GM12878 (cell line): Measurements from ENCODE around the gene USP54. TPM values are rescaled to one million over a fixed set of nuclear protein-coding genes. Genes with fewer than 3 reads are reported as not detected.

Source experiments
- ATAC-seq: fragments of 200-7000 bp; cut with Tn5 transposase; 3 replicates; pipeline ENCODE4 v1.9.1; 2020; ENCODE audit warnings: mild to moderate bottlenecking, moderate library complexity
- BruUV-seq: library from RNA; stranded (reverse); fragments of 400-500 nt; replicated peaks from 2 replicates; lab custom pipeline; 2021; lab: Mats Ljungman, UMichigan
- CTCF ChIA-PET: fragments of 300-600 bp; sonication (Branson Sonifier 250); formaldehyde crosslinking; extraction: SDS; loops from one replicate; lab custom pipeline; 2021; ENCODE audit warnings: inconsistent platforms; lab: Yijun Ruan, JAX
- POLR2A ChIA-PET: fragments of 350-600 bp; formaldehyde crosslinking; extraction: SDS; loops from one replicate; lab custom pipeline; 2021; ENCODE audit warnings: inconsistent platforms; lab: Charles Lee
- RAD21 ChIA-PET: fragments of 300-600 bp; sonication (Branson Sonifier 250); formaldehyde crosslinking; loops from one replicate; lab custom pipeline; 2023; ENCODE audit warnings: antibody characterized with exemption; ENCODE audit not compliant: unreplicated experiment; lab: Charles Lee
- SMC1A ChIA-PET: fragments of 300-600 bp; sonication (Branson Sonifier 250); formaldehyde crosslinking; loops from one replicate; lab custom pipeline; 2023; ENCODE audit not compliant: unreplicated experiment, uncharacterized antibody; lab: Charles Lee
- DNase-seq: peaks from one replicate; pipeline ENCODE4 v3.0.0-alpha.2; 2011; ENCODE audit warnings: low read depth, low spot score
- FAIRE-seq: peaks from 3 replicates; lab custom pipeline; 2011; peaks lifted over from hg19 to GRCh38; lab: Jason Lieb, UNC
- H2AFZ ChIP-seq: 2 replicates; pipeline ENCODE4 v1.6.0; 2011; ENCODE audit warnings: low read depth, low read length, control low read depth; ENCODE audit not compliant: control insufficient read depth
- H3K27ac ChIP-seq: 2 replicates; pipeline ENCODE4 v1.5.1; 2011; ENCODE audit warnings: control low read depth; ENCODE audit not compliant: control insufficient read depth, insufficient read depth
- H3K27me3 ChIP-seq, 2 experiments: replicated peaks in 1 of 2; 2 replicates each; pipeline versions ENCODE4 v1.6.0 to v1.6.1; 2011; ENCODE audit warnings: low read length in 1 of 2; ENCODE audit not compliant: control insufficient read depth in 2 of 2, insufficient read depth in 2 of 2
- H3K36me3 ChIP-seq, 2 experiments: 2 replicates each; pipeline ENCODE4 v1.5.1; 2011; ENCODE audit warnings: low read length in 1 of 2; ENCODE audit not compliant: control insufficient read depth in 2 of 2, insufficient read depth in 2 of 2
- H3K4me1 ChIP-seq: 2 replicates; pipeline ENCODE4 v1.6.1; 2011; ENCODE audit warnings: mild to moderate bottlenecking, low read length, moderate library complexity, mixed read lengths; ENCODE audit not compliant: control insufficient read depth, insufficient read depth
- H3K4me2 ChIP-seq: 2 replicates; pipeline ENCODE4 v1.6.0; 2011; ENCODE audit warnings: control low read depth; ENCODE audit not compliant: control insufficient read depth, insufficient read depth
- H3K4me3 ChIP-seq: fragments of 200-600 bp; sonication (generic); 2 replicates; pipeline ENCODE4 v1.5.1; 2016
- H3K79me2 ChIP-seq: 2 replicates; pipeline ENCODE4 v1.6.0; 2011; ENCODE audit warnings: low read length; ENCODE audit not compliant: control insufficient read depth, insufficient read depth
- H3K9ac ChIP-seq: 2 replicates; pipeline ENCODE4 v1.8.0; 2011; ENCODE audit warnings: low read length, control low read depth, mixed read lengths; ENCODE audit not compliant: control insufficient read depth, insufficient read depth
- H3K9me3 ChIP-seq: replicated peaks from 3 replicates; pipeline ENCODE4 v1.5.1; 2011; ENCODE audit warnings: mild to moderate bottlenecking, low read length; ENCODE audit not compliant: control insufficient read depth, insufficient read depth
- H4K20me1 ChIP-seq: 2 replicates; pipeline ENCODE4 v1.6.0; 2011; ENCODE audit not compliant: control insufficient read depth, insufficient read depth
- BHLHE40 ChIP-seq, 2 experiments: fragments of 450-650 bp in 1 of 2; IDR thresholded peaks; 2 replicates each; pipeline ENCODE4 v1.6.1; 2011 to 2017; ENCODE audit warnings: low read depth in 2 of 2, borderline replicate concordance in 1 of 2, improper control_type of control experiment in 1 of 2, low read length in 1 of 2, mild to moderate bottlenecking in 1 of 2
- EP300 ChIP-seq, 2 experiments: fragments of 150-350 bp in 1 of 2; IDR thresholded peaks; 2 replicates each; pipeline ENCODE4 v1.6.1; 2011 to 2012; ENCODE audit warnings: low read depth in 2 of 2, low read length in 2 of 2, borderline replicate concordance in 1 of 2, improper control_type of control experiment in 1 of 2, inconsistent platforms in 1 of 2; ENCODE audit not compliant: control insufficient read depth in 1 of 2
- ETV6 ChIP-seq, 2 experiments: fragments of 450-650 bp in 1 of 2; IDR thresholded peaks in 1 of 2; conservative IDR thresholded peaks in 1 of 2; 2 replicates each; pipeline ENCODE4 v1.6.1; 2014; ENCODE audit warnings: antibody characterized with exemption in 1 of 2, borderline replicate concordance in 1 of 2, low read depth in 1 of 2, mild to moderate bottlenecking in 1 of 2, moderate library complexity in 1 of 2
- EZH2 ChIP-seq: IDR thresholded peaks from 2 replicates; pipeline ENCODE4 v1.6.1; 2012; ENCODE audit warnings: low read depth, mild to moderate bottlenecking, control low read depth, inconsistent platforms, low read length, borderline replicate concordance; ENCODE audit not compliant: control insufficient read depth
- HDGF ChIP-seq: fragments of 450-650 bp; IDR thresholded peaks from 2 replicates; pipeline ENCODE4 v1.6.1; 2016; ENCODE audit warnings: antibody characterized with exemption
- MEF2A ChIP-seq: IDR thresholded peaks from 2 replicates; pipeline ENCODE4 v1.6.1; 2011; ENCODE audit warnings: low read depth, mild to moderate bottlenecking, low read length, moderate library complexity; ENCODE audit not compliant: insufficient read depth
- RFX5 ChIP-seq: IDR thresholded peaks from 2 replicates; pipeline ENCODE4 v1.6.1; 2011; ENCODE audit warnings: low read depth, low read length, improper control_type of control experiment
- YBX1 ChIP-seq: fragments of 450-650 bp; IDR thresholded peaks from 2 replicates; pipeline ENCODE4 v1.6.1; 2016; ENCODE audit warnings: antibody characterized with exemption
- in situ Hi-C: fragments of 300-500 bp; cut with MboI; formaldehyde crosslinking; loops from 9 replicates; pipeline ENCODE4 v1.14.3; 2018; ENCODE audit warnings: mixed read lengths
- intact Hi-C: fragments of 100-400 bp; cut with micrococcal nuclease; formaldehyde crosslinking; loops from one replicate; pipeline ENCODE4 v1.14.2; 2022; ENCODE audit not compliant: unreplicated experiment
- polyA plus RNA-seq, 11 experiments: library from polyadenylated mRNA; depleted of rRNA in 4 of 11; unstranded in 6 of 11; stranded (reverse) in 5 of 11; fragments of >200 nt; fragmentation: Nextera tagmentation in 4 of 11; fragmentation: Illumina TruSeq in 1 of 11; extraction: Ambion mirVana in 4 of 11; extraction: Trizol in 1 of 11; gene quantifications; 1 replicate in 1 of 11; 2 replicates in 10 of 11; pipeline versions ENCODE4 v1.2.1 to v1.2.3, GENCODE V29; 2011 to 2016; ENCODE audit warnings: inconsistent platforms in 2 of 11, missing spikeins in 2 of 11, low read depth in 1 of 11
- total RNA-seq, 4 experiments: library from RNA; depleted of rRNA in 3 of 4; stranded (reverse); fragments of >200 nt in 3 of 4; fragmentation: Illumina TruSeq in 1 of 4; extraction: Trizol in 1 of 4; gene quantifications; 2 replicates each; pipeline versions ENCODE4 v1.2.1 to v1.2.3, GENCODE V29; 2013 to 2021
- TF ChIP-seq, protein P1 (sequence below): fragments of 450-650 bp; IDR thresholded peaks from 2 replicates; pipeline ENCODE4 v1.6.1; 2016; ENCODE audit warnings: mild to moderate bottlenecking, moderate library complexity, borderline replicate concordance
- TF ChIP-seq, protein P2 (sequence below): fragments of 450-650 bp; IDR thresholded peaks from 2 replicates; pipeline ENCODE4 v1.6.1; 2016; ENCODE audit warnings: mild to moderate bottlenecking
- TF ChIP-seq, protein P3 (sequence below): fragments of 150-350 bp; IDR thresholded peaks from 2 replicates; pipeline ENCODE4 v1.6.1; 2016; ENCODE audit warnings: low read depth, low read length
- TF ChIP-seq, protein P4 (sequence below): IDR thresholded peaks from 2 replicates; pipeline ENCODE4 v1.6.1; 2011; ENCODE audit warnings: borderline replicate concordance, low read depth, mild to moderate bottlenecking, moderate library complexity, mixed read lengths, low read length; ENCODE audit not compliant: insufficient read depth; ENCODE audit errors: extremely low read length

USP54 gene
- total and polyA plus RNA-seq, 10 of the 15 experiments (the other 5 are each of a cell fraction or from before 2014, with no cell fraction given): 0.93 to 10.5 (median 5.5) TPM

DNA sequence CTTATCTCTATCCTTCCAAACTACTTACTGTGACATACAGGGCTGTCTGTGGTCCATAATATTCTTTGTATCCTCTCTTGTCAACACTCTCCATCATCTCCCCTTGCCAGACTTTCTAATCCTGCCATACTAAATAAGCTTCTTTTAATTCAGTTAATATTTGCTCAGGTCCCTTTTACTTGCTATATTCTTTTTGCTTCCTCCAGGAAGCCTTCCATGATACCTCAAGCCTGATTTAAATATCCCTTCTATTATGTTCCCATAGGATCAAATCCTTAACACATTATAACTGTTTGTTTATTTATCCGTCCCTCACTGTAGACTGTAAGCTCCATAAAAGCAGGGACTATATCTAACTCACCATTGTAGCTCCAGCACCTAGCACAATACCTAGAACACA lies 88.1 kb downstream of the USP54 start (continued):
- TF ChIP-seq, protein P1, sequence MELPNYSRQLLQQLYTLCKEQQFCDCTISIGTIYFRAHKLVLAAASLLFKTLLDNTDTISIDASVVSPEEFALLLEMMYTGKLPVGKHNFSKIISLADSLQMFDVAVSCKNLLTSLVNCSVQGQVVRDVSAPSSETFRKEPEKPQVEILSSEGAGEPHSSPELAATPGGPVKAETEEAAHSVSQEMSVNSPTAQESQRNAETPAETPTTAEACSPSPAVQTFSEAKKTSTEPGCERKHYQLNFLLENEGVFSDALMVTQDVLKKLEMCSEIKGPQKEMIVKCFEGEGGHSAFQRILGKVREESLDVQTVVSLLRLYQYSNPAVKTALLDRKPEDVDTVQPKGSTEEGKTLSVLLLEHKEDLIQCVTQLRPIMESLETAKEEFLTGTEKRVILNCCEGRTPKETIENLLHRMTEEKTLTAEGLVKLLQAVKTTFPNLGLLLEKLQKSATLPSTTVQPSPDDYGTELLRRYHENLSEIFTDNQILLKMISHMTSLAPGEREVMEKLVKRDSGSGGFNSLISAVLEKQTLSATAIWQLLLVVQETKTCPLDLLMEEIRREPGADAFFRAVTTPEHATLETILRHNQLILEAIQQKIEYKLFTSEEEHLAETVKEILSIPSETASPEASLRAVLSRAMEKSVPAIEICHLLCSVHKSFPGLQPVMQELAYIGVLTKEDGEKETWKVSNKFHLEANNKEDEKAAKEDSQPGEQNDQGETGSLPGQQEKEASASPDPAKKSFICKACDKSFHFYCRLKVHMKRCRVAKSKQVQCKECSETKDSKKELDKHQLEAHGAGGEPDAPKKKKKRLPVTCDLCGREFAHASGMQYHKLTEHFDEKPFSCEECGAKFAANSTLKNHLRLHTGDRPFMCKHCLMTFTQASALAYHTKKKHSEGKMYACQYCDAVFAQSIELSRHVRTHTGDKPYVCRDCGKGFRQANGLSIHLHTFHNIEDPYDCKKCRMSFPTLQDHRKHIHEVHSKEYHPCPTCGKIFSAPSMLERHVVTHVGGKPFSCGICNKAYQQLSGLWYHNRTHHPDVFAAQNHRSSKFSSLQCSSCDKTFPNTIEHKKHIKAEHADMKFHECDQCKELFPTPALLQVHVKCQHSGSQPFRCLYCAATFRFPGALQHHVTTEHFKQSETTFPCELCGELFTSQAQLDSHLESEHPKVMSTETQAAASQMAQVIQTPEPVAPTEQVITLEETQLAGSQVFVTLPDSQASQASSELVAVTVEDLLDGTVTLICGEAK: no peak

DNA sequence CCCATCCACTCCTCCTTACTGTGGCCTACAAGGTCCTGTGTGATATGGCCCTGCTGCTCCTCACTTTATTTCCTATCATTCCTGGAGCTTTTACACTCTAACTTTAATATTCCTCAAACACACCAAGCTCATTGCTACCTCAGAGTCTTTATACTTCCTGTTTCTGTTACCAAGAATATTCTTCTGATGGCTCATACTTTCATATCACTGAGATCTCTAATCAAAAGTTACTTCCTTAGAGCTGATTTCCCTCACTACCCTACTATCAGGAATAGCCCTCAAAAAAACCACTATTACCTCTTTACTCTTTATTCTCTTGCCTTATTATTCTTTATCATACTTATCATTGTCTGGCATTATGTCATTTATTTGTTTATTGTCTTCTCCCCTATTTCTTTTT lies 89.5 kb downstream of the USP54 start:
- no TSS peak for BruUV-seq
- TF ChIP-seq, protein P2, sequence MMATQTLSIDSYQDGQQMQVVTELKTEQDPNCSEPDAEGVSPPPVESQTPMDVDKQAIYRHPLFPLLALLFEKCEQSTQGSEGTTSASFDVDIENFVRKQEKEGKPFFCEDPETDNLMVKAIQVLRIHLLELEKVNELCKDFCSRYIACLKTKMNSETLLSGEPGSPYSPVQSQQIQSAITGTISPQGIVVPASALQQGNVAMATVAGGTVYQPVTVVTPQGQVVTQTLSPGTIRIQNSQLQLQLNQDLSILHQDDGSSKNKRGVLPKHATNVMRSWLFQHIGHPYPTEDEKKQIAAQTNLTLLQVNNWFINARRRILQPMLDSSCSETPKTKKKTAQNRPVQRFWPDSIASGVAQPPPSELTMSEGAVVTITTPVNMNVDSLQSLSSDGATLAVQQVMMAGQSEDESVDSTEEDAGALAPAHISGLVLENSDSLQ: no peak
- TF ChIP-seq, protein P3, sequence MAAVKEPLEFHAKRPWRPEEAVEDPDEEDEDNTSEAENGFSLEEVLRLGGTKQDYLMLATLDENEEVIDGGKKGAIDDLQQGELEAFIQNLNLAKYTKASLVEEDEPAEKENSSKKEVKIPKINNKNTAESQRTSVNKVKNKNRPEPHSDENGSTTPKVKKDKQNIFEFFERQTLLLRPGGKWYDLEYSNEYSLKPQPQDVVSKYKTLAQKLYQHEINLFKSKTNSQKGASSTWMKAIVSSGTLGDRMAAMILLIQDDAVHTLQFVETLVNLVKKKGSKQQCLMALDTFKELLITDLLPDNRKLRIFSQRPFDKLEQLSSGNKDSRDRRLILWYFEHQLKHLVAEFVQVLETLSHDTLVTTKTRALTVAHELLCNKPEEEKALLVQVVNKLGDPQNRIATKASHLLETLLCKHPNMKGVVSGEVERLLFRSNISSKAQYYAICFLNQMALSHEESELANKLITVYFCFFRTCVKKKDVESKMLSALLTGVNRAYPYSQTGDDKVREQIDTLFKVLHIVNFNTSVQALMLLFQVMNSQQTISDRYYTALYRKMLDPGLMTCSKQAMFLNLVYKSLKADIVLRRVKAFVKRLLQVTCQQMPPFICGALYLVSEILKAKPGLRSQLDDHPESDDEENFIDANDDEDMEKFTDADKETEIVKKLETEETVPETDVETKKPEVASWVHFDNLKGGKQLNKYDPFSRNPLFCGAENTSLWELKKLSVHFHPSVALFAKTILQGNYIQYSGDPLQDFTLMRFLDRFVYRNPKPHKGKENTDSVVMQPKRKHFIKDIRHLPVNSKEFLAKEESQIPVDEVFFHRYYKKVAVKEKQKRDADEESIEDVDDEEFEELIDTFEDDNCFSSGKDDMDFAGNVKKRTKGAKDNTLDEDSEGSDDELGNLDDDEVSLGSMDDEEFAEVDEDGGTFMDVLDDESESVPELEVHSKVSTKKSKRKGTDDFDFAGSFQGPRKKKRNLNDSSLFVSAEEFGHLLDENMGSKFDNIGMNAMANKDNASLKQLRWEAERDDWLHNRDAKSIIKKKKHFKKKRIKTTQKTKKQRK: no peak
- TF ChIP-seq YBX1 (no peak), HDGF (no peak), EZH2 (no peak), RFX5 (no peak), EP300 (IDR thresholded peaks at IDR 0.05; ENCODE audit: borderline replicate concordance in 1 of 2, control insufficient read depth in 1 of 2, low read depth in 2 of 2, low read length in 2 of 2) (no peak), BHLHE40 (IDR thresholded peaks at IDR 0.05; ENCODE audit: borderline replicate concordance in 1 of 2, low read depth in 2 of 2, low read length in 1 of 2) (no peak), MEF2A (no peak), ETV6 (conservative IDR thresholded peaks at IDR 0.05 in 1 of 2, IDR thresholded peaks at IDR 0.05 in 1 of 2; ENCODE audit: borderline replicate concordance in 1 of 2, low read depth in 1 of 2) (no peak)
- TF ChIP-seq, protein P4, sequence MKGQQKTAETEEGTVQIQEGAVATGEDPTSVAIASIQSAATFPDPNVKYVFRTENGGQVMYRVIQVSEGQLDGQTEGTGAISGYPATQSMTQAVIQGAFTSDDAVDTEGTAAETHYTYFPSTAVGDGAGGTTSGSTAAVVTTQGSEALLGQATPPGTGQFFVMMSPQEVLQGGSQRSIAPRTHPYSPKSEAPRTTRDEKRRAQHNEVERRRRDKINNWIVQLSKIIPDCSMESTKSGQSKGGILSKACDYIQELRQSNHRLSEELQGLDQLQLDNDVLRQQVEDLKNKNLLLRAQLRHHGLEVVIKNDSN: no peak

More for the DNA sequence above, 89.5 kb downstream of the USP54 start:
- FAIRE-seq (no peak), DNase-seq (no peak), ATAC-seq (peak; percentile 68)
- ChIA-PET RAD21 (no interaction called here), POLR2A (no interaction called here), SMC1A (interaction anchor here (0.9 to 1.1 kb wide), 4 partner anchors 12 to 145 kb away, joined by 3 to 4 read pairs (median 4); no protein-coding TSS in a partner anchor), CTCF (interaction anchor here (0.5 to 1.2 kb wide), 5 partner anchors 12 to 547 kb away, joined by 3 to 5 read pairs (median 3); no protein-coding TSS in a partner anchor)
- Histone ChIP-seq H3K27ac (peak overlapping the region; percentile 65), H3K4me3 (no peak overlapping the region), H3K4me1 (peaks cover 16% of the 10 kb centered on the region), H3K9me3 (no peaks in the 10 kb centered on the region), H3K36me3 (no peaks in the 10 kb centered on the region; a peak in 2 of 4 replicates), H4K20me1 (no peaks in the 10 kb centered on the region), H3K79me2 (peaks cover 2% of the 10 kb centered on the region; the same call in 1 of the 2 replicates), H3K4me2 (peak overlapping the region; percentile 50), H3K9ac (no peak overlapping the region), H3K27me3 (no peaks in the 10 kb centered on the region), H2AFZ (peak overlapping the region; percentile 71)
- intact Hi-C loops (no loop called here), in situ Hi-C loops (no loop called here)
